GOT3 (cell line): ENCODE measurements around the gene PPP5C.
"Not testable (repeated sequence)": the region's sequence is repeated elsewhere in the genome, so short reads cannot be mapped to it uniquely, and the experiment has no call there.

Experiments
- DNase-seq: peaks from one replicate; lab custom pipeline; 2025; ENCODE audit warnings: mixed read lengths; lab: John Stamatoyannopoulos, UW

The PPP5C gene

GRCh38 chr19:46385636-46386035 is 38.7 kb downstream of the PPP5C start:
- DNase-seq = no peak

- DNase-seq = no peak
These were observed 39.3 kb downstream of the PPP5C start for GRCh38 chr19:46386151-46386550.

DNA sequence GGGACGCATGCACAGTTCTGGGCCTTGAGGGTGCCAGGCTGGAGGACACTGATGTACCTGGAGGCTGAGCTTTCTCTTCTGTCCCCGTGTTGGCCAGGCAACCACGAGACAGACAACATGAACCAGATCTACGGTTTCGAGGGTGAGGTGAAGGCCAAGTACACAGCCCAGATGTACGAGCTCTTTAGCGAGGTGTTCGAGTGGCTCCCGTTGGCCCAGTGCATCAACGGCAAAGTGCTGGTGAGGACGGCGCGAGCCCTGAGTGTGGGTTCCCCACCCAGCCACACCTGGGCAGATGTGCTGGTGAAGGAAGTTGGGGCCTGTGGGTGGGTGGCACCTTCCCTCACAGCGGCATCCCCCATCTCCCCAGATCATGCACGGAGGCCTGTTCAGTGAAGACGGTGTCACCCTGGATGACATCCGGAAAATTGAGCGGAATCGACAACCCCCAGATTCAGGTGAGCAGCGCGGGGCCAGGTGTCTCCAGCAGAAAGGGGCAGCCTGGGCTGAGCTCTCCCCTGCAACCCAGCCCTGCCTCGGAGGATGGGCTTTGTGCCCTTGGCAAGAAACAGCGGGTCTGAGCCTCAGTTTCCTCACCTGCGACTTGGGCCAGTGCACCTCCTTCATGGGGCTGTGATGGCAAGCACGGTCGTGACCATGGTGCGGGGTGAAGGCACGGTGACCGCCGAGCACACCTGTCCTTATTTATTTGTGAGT is 40.3 kb downstream of the PPP5C start:
- no peak for DNase-seq

DNA sequence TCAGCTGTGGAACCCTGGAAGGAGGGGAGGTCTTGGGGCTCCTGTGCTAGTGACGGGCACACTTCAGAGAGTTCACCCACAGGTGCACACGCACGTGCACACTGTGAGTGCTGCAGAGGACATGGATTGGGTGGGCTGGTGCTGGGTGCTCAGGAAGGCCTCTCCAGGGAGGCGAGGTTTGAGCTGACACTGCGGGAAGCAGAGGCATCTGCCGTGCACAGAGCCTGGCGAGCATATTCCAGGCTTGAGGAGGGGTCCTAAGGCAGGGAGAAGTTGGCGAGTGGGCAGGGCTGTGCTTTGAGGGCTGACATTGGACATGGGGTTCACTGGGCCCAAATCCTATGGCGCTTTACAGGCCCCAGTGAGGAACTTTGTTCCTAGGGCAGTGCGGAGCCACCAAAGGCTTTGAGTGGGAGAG is 40.8 kb downstream of the PPP5C start:
- no peak for DNase-seq

- no peak for DNase-seq
These were observed 41.6 kb downstream of the PPP5C start for GRCh38 chr19:46388311-46389095.

- DNase-seq = no peak
These were observed 43.4 kb downstream of the PPP5C start for GRCh38 chr19:46390121-46390858.

- DNase-seq = no peak
These were observed 44.0 kb downstream of the PPP5C start for GRCh38 chr19:46390866-46391265.

DNA sequence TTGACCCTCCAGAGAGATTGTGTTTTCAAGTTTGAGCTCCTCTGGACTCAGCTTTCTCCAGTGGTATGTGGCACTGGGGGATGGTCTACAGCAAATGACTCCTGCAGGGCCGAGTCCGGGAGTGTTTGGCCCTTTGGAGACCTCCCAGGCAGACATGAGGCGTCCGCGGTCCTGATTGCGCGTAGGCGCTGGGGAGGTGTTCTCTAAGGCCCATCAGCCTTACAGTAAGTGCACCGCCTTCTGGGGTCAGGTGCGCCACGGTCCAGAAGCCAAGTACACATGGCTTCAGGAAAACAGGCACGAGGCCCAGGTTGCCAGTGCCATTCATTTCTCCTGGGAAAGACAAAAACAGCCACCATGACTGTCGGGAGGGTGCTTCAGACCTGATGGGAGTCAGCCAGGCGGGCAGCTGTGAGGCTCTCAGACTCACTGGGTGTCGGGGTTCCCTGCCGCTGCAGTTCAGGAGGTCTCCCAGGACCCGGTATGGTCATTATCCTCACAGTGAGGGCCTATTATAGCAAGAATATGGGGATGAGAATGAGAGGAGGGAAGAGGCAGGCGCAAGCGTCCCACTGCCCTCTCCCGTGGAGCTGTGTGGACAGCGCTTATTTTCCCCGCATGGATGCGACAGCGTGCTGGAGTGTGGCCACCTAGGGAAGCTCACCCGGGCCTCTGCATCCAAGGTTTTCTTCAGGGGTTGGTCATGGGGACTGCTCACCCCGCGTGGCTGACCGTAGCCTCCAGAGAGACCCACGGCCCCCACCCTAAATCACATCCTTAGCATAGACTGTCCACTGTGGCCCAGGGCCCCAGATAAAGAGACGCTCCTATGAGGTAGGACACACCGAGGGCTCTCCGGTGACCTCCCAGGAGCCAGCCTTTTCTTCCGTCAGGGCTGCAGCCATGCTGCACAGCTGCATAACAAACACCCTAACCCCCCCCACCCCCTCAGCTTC is 44.7 kb downstream of the PPP5C start:
- DNase-seq = no peak

DNA sequence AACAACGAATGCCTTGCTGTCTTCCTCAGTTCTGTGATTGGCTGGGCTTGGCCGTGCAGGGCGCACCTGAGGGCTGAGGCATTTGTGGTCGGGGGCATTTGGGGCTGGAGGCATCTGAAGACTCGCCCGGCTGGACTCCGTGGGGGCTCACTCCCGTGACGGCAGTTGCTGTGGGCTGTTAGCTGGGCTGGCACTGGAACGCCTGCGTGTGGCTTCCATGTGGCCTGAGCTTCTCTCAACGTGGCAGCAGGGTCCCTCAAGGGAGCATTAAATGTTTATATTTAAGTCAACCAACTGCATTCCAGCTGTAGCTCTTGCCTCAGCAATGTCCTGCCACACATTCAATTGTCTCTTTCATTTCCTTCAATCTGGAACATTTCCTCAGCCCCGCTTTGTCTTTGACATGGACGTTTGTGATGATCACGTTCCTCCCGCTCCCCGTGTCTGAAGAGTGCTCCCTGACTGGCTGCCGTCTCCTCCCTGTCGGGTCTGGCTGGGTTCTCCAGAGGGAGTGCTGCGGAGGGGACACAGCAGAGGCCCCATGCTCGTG is 45.4 kb downstream of the PPP5C start:
- DNase-seq = no peak

DNA sequence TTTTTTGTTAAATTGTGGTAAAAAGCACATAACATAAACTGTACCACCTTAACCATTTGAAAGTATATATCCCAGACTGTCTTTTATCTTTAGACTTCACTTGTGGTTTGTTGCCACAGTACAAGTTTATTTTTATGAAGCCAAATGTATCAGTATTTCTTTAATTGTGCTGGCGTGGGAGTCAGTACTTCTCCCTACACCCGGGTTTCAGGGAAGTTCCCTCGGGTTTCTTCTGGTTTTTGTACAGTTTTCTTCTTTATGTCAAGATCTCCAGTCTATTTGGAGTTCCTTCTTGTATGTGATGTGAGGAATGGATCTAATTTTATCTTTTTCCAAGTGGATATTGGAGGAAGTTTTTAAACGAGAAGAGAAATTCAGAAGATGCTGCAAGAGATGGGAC is 46.0 kb downstream of the PPP5C start:
- DNase-seq = no peak

DNA sequence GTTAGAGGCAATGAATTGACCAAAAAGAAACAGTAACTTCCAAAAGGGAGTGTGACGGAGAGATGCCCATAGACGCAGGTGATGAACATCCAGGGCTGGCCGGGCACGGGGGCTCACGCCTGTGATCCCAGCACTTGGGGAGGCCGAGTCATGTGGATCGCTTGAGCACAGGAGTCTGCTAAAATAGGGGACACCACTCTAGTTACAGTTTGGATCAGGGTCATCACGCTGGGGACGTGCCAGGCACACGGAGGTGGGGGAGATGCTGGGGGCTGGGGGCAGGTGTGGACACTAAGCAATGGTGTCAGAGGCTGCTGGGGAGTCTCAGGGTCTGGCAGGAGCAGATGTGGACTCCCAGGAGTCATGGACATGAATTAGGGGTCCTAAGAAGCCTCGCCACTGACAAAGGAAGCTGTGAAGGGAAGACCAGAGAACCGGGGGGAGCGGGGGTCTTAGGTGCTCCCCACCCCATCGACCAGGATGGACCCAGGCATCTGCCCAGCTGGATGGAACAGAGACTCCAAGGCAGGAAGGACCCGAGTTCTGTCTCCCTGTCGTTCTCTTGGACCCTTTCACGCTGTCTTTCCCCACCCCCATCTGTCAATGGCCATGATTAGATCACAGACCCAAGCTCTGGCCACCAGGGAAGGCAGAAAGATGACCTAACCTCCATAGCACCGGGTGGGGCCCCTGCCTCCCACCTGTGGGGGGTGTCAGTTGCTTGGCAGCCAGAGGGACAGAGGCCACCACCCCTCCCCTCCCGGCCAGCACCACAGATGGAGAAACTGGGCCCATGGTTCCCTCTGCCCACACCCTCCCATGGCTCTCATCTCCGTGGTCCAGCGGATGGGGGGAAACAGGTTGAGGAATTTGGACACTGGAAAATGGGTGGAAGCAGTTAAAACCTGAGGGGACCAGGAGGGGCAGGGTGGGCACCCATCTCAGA is 46.8 kb downstream of the PPP5C start:
- no peak for DNase-seq

GRCh38 chr19:46394402-46394797 is 47.5 kb downstream of the PPP5C start:
- no peak for DNase-seq

- not testable (repeated sequence) for DNase-seq
These were observed 51.1 kb downstream of the PPP5C start for GRCh38 chr19:46397801-46398479.

- DNase-seq = no peak
These were observed 55.8 kb downstream of the PPP5C start for GRCh38 chr19:46402725-46403124.

GRCh38 chr19:46404055-46404752 is 57.3 kb downstream of the PPP5C start:
- DNase-seq = no peak

GRCh38 chr19:46404753-46405468 is 58.0 kb downstream of the PPP5C start:
- no peak for DNase-seq

DNA sequence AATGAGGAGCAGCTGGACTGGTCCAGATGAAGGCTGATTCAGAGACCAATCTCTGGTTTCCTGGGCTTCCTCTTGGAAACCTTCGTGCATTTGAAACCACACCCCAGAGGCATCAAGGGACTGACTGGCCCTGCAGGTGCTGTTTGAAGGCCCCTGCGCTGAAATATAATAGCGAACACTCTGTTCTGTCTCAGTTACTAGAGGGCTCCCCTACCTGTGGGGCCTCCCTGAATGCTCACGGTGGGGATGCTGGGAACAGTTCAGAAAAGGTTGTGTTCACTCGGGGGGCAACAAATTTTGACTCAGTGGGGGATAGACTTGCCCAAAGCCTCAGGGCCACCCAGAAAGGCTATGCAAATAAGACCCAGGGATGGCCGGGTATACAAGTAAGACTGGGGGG is 60.1 kb downstream of the PPP5C start:
- no peak for DNase-seq
